RWPE1 (cell line): ENCODE measurements around the gene SLC6A3.

ENCODE experiments used
- CTCF ChIA-PET: fragments of 350-600 bp; sonication (Branson Sonifier 250); formaldehyde crosslinking; extraction: SDS; loops from one replicate; lab custom pipeline; 2021; lab: Yijun Ruan, JAX
- POLR2A ChIA-PET: fragments of 400-600 bp; formaldehyde crosslinking; extraction: SDS; loops from one replicate; lab custom pipeline; 2020; ENCODE audit warnings: antibody characterized with exemption; ENCODE audit not compliant: low non-redundant PET; lab: Yijun Ruan, JAX
- DNase-seq: peaks from one replicate; pipeline ENCODE4 v3.0.0; 2012; ENCODE audit warnings: low spot score
- H3K27ac ChIP-seq: fragments of 450-650 bp; 2 replicates; pipeline ENCODE4 v1.5.1; 2017
- CTCF ChIP-seq: fragments of 450-650 bp; conservative IDR thresholded peaks from 2 replicates; pipeline ENCODE4 v1.5.1; 2017; ENCODE audit warnings: low read depth, mild to moderate bottlenecking

SLC6A3 gene

GRCh38 chr5:1483856-1484729 lies 38.9 kb upstream of the SLC6A3 start:
- ChIA-PET POLR2A (no interaction called here), CTCF (interaction anchor here (0.6 kb wide), 2 partner anchors 8 to 11 kb away, joined by 3 read pairs; no protein-coding TSS in a partner anchor)
- H3K27ac ChIP-seq, result peak overlapping the region; percentile 75
- no peak for TF ChIP-seq CTCF
- DNase-seq, result no peak

GRCh38 chr5:1483064-1483463 lies 37.8 kb upstream of the SLC6A3 start:
- ChIA-PET POLR2A (no interaction called here), CTCF (interaction anchor here (0.6 to 0.7 kb wide), 2 partner anchors 9 to 278 kb away, joined by 3 read pairs; no protein-coding TSS in a partner anchor)
- H3K27ac ChIP-seq, result peak overlapping the region; percentile 75
- DNase-seq, result no peak
- no peak for TF ChIP-seq CTCF

DNA sequence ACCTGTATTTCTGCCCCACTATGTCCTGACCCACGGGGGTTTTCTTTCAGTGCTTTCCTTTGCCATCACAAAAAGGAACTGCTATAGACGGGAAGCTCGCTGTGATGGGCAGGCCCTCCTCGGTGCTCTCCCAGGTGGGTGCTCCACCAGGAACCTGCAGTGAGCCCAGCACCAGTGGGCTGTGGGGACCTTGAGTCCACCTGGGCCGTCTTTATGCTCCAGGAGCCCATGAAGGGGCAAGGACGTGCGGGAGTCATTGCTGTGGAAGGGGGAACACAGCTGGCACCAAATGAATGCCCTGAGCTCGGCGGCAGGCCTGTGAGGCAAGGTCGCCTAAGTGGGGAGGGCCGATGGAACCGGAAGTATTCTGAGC lies 36.7 kb upstream of the SLC6A3 start:
- CTCF ChIA-PET, result no interaction called here
- POLR2A ChIA-PET, result no interaction called here

DNA sequence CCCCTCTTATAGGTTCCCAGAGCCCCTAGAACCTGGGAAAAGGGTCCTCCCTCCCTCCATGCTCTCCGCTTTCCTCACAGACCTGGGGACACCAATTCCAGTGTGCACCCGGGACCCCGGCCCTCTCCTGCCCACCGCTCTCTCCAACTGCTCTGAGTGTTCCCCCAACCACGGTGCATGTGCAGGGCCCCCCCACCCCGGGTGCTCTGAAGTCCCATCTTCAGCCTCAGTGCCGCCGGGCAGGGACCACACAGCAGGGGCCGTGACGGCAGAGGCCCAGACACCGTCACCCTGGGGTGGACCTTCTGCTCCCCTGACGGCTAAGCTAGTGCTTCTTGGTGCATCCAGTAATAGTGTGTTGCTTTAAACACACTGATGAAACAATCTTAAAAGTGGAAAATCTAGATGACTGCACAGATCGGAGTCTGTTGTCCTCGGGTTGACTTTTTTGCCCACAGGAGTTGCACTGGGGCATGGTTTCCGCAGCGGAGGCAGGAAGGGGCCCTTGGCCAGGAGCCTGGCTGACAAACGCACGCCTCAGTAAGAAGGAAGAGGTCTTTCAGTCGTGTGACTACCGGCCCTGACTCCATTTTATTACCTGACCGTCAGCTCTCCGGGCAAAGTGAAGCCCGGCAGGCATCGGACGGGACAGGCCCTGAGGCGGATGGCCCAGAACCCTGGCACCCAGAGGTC lies 36.2 kb upstream of the SLC6A3 start:
- DNase-seq, result no peak
- ChIA-PET POLR2A (no interaction called here), CTCF (no interaction called here)
- peak overlapping the region; percentile 75 for H3K27ac ChIP-seq
- TF ChIP-seq CTCF, result no peak

More for the DNA sequence above, 36.7 kb upstream of the SLC6A3 start:
- H3K27ac ChIP-seq, result peak overlapping the region; percentile 75
- DNase-seq, result no peak
- no peak for TF ChIP-seq CTCF

- H3K27ac ChIP-seq, result peak overlapping the region; percentile 75
- TF ChIP-seq CTCF, result no peak
- CTCF ChIA-PET, result interaction anchor here (1.0 kb wide), 1 partner anchor 99 kb away, joined by 3 read pairs; no protein-coding TSS in a partner anchor
- POLR2A ChIA-PET, result no interaction called here
- no peak for DNase-seq
Measured at GRCh38 chr5:1480806-1481205, 35.6 kb upstream of the SLC6A3 start.

DNA sequence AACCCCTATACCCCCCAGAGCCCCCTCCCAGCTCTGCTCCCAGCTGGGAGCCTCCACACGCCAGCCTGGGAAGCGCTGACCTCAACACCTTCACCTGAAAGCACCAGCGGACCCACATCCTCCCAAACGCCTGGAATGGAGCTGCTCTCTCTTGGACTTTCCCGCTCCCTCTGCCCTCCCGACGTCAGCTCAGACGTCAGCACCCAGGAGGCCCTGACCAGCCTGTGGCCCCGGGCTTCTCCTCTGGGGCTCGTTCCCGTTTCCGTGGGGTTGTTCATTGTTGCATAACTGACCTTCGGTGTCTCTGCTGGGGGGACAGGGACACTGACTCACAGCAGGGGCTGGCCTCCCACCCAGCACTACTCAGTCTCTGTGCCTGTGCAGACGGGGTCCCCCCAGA lies 35.0 kb upstream of the SLC6A3 start:
- peak overlapping the region; percentile 75 for H3K27ac ChIP-seq

More for the DNA sequence above, 35.0 kb upstream of the SLC6A3 start:
- POLR2A ChIA-PET, result no interaction called here
- DNase-seq, result no peak
- CTCF ChIA-PET, result interaction anchor here (0.6 to 1.3 kb wide), 4 partner anchors 32 to 557 kb away, joined by 3 to 6 read pairs (median 3); no protein-coding TSS in a partner anchor
- no peak for TF ChIP-seq CTCF
